Activated CD8-positive, alpha-beta T cell treated with anti-CD3 and anti-CD28 coated beads for 36 hours (primary cell): ENCODE data around the gene SLC9C2. TPM values are rescaled to one million over a fixed set of nuclear protein-coding genes. Genes with fewer than 3 reads are reported as not detected.
"Not testable (repeated sequence)": the region's sequence is repeated elsewhere in the genome, so short reads cannot be mapped to it uniquely, and the experiment has no call there.

ENCODE experiments used
- ATAC-seq: fragments of 200-7000 bp; cut with Tn5 transposase; one replicate; pipeline ENCODE4 v1.10.0; 2021; ENCODE audit warnings: mild to moderate bottlenecking, moderate library complexity
- CTCF ChIA-PET: fragments of 350-600 bp; sonication (Branson Sonifier 250); formaldehyde crosslinking; loops from one replicate; lab custom pipeline; 2021; ENCODE audit warnings: antibody characterized with exemption; lab: Charles Lee
- POLR2A ChIA-PET: fragments of 350-600 bp; sonication (Branson Sonifier 250); formaldehyde crosslinking; loops from one replicate; lab custom pipeline; 2021; ENCODE audit warnings: antibody characterized with exemption; lab: Charles Lee
- DNase-seq: peaks from one replicate; pipeline ENCODE4 v3.0.0-alpha.2; 2020
- H3K27ac Mint-ChIP-seq: one replicate; pipeline ENCODE4 v1.8.0; 2021; ENCODE audit warnings: mild to moderate bottlenecking, mixed read lengths
- H3K27me3 Mint-ChIP-seq: one replicate; pipeline ENCODE4 v1.8.0; 2021; ENCODE audit warnings: mixed read lengths
- H3K36me3 Mint-ChIP-seq: one replicate; pipeline ENCODE4 v1.8.0; 2021; ENCODE audit warnings: low read depth, mixed read lengths
- H3K4me1 Mint-ChIP-seq: one replicate; pipeline ENCODE4 v1.8.0; 2021; ENCODE audit warnings: low read depth, mixed read lengths
- H3K4me3 Mint-ChIP-seq: one replicate; pipeline ENCODE4 v1.8.0; 2021; ENCODE audit warnings: mild to moderate bottlenecking, moderate library complexity, mixed read lengths
- H3K9me3 Mint-ChIP-seq: one replicate; pipeline ENCODE4 v1.8.0; 2021; ENCODE audit warnings: mixed read lengths
- intact Hi-C: fragments of 100-400 bp; cut with micrococcal nuclease; formaldehyde crosslinking; loops from one replicate; pipeline ENCODE4 v1.10.0; 2022
- total RNA-seq, 2 experiments: library from RNA; stranded (reverse); gene quantifications; one replicate each; pipeline ENCODE4 v1.2.3, GENCODE V29; 2021
- TF ChIP-seq, protein P1 (sequence below): fragments of 200-600 bp; IDR thresholded peaks from one replicate; pipeline ENCODE4 v1.8.0; 2022; ENCODE audit warnings: antibody characterized with exemption, mild to moderate bottlenecking

Gene SLC9C2
- total RNA-seq, 2 experiments from 2014 or later: not detected

- peaks cover 6% of the 10 kb centered on the region for H3K36me3 Mint-ChIP-seq
- DNase-seq (no peak), ATAC-seq (no peak)
- CTCF ChIA-PET: no interaction called here
- H3K4me3 Mint-ChIP-seq: no peak overlapping the region
- H3K27ac Mint-ChIP-seq: no peak overlapping the region
- H3K4me1 Mint-ChIP-seq: no peaks in the 10 kb centered on the region
- POLR2A ChIA-PET: no interaction called here
- no peaks in the 10 kb centered on the region for H3K27me3 Mint-ChIP-seq
- peaks cover 15% of the 10 kb centered on the region for H3K9me3 Mint-ChIP-seq
- TF ChIP-seq, protein P1, sequence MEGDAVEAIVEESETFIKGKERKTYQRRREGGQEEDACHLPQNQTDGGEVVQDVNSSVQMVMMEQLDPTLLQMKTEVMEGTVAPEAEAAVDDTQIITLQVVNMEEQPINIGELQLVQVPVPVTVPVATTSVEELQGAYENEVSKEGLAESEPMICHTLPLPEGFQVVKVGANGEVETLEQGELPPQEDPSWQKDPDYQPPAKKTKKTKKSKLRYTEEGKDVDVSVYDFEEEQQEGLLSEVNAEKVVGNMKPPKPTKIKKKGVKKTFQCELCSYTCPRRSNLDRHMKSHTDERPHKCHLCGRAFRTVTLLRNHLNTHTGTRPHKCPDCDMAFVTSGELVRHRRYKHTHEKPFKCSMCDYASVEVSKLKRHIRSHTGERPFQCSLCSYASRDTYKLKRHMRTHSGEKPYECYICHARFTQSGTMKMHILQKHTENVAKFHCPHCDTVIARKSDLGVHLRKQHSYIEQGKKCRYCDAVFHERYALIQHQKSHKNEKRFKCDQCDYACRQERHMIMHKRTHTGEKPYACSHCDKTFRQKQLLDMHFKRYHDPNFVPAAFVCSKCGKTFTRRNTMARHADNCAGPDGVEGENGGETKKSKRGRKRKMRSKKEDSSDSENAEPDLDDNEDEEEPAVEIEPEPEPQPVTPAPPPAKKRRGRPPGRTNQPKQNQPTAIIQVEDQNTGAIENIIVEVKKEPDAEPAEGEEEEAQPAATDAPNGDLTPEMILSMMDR: no peak
- intact Hi-C loops: no loop called here
These were observed 14.0 kb upstream of the SLC9C2 start for GRCh38 chr1:173616859-173617258.

DNA sequence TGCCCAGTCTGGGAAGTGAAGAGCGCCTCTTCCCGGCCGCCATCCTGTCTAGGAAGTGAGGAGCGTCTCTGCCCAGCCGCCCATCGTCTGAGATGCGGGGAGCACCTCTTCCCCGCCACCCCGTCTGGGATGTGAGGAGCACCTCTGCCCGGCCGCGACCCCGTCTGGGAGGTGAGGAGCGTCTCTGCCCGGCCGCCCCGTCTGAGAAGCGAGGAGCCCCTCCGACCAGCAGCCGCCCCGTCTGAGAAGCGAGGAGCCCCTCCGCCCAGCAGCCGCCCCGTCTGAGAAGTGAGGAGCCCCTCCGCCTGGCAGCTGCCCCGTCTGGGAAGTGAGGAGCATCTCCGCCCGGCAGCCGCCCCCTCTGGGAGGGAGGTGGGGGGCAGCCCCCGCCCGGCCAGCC is 10.2 kb upstream of the SLC9C2 start:
- H3K9me3 Mint-ChIP-seq, H3K27me3 Mint-ChIP-seq, H3K36me3 Mint-ChIP-seq, H3K4me1 Mint-ChIP-seq, CTCF ChIA-PET, H3K4me3 Mint-ChIP-seq, ATAC-seq, DNase-seq, POLR2A ChIA-PET, H3K27ac Mint-ChIP-seq, intact Hi-C loops: not testable (repeated sequence)

DNA sequence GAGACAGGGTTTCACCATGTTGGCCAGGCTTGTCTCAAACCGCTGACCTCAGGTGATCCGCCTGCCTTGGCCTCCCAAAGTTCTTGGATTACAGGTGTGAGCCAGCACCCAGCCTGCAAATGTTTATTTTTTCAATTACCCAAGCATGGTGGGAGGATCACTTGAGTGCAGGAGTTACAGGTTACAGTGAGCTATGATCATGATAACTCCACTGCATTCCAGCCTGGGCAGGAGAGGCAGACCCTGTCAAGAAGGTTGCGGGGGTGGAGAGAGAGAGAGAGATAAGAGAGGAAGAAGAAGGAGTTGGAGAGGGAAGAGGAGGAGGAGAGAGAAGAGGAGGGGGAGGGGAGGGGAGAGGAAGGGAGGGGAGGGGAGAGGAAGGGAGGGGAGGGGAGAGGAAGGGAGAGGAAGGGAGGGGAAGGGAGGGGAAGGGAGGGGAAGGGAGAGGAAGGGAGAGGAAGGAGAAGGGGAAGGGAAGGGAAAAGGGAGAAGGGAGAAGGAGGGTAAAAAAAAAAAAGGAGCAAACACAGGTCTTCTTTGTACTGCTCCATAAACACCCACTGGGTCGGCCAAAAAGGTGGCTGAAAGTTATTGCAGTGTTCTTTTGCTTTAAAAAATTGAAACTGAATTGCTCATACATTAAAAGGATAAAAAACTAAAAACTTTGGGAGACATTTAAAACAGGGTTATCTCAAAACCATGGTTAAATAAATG is 5.8 kb upstream of the SLC9C2 start:
- ATAC-seq: no peak
- ChIA-PET POLR2A (no interaction called here), CTCF (no interaction called here)
- no peak for DNase-seq
- TF ChIP-seq, protein P1: no peak
- intact Hi-C loops: no loop called here
- H3K36me3 Mint-ChIP-seq: no peaks in the 10 kb centered on the region
- H3K27ac Mint-ChIP-seq: no peak overlapping the region
- no peak overlapping the region for H3K4me3 Mint-ChIP-seq
- H3K4me1 Mint-ChIP-seq: no peaks in the 10 kb centered on the region
- no peaks in the 10 kb centered on the region for H3K27me3 Mint-ChIP-seq
- H3K9me3 Mint-ChIP-seq: no peaks in the 10 kb centered on the region

GRCh38 chr1:173601588-173601987 is 1.3 kb downstream of the SLC9C2 start:
- CTCF ChIA-PET: no interaction called here

DNA sequence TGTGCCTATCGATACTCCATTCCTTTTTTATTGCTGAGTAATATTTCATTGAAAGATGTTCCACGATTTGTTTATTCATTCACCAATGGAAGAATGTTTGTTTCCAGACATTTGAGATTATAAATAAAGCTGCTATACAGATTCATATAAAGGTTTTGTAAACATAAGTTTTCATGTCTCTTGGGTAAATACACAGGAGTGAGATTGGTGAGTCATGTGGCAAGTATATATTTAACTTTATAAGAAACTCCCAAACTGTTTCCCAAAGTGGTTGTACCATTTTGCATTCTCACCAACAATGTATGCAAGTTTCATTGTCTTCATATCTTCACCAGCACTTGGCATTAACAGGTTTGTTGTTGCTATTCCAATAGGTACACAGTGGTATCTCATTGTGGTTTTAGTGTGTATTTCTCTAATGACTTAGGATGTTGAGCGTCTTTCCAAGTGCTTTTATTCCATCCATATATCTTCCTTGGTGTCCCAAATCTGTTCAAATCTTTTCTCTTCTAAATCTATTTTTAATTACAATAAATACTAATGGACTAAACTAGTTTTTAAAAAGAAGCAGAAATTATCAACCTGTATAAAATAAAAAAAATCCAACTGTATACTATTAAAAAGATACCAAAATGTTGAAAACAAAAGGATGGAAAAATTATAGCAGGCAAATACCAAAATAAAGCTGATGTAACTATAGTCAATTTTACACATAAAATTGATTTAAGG is 6.6 kb downstream of the SLC9C2 start:
- DNase-seq (no peak), ATAC-seq (no peak)
- peaks cover 2% of the 10 kb centered on the region for H3K9me3 Mint-ChIP-seq
- intact Hi-C loops: no loop called here
- CTCF ChIA-PET: no interaction called here
- no peaks in the 10 kb centered on the region for H3K36me3 Mint-ChIP-seq
- H3K4me1 Mint-ChIP-seq: peaks cover 2% of the 10 kb centered on the region
- no peak overlapping the region for H3K4me3 Mint-ChIP-seq
- POLR2A ChIA-PET: no interaction called here
- H3K27ac Mint-ChIP-seq: no peak overlapping the region
- TF ChIP-seq, protein P1: no peak
- no peaks in the 10 kb centered on the region for H3K27me3 Mint-ChIP-seq

More at GRCh38 chr1:173601588-173601987, 1.3 kb downstream of the SLC9C2 start:
- no peaks in the 10 kb centered on the region for H3K27me3 Mint-ChIP-seq
- no peak overlapping the region for H3K4me3 Mint-ChIP-seq
- H3K9me3 Mint-ChIP-seq: no peaks in the 10 kb centered on the region
- intact Hi-C loops: no loop called here
- no peak for DNase-seq
- H3K27ac Mint-ChIP-seq: no peak overlapping the region
- TF ChIP-seq, protein P1: no peak
- H3K36me3 Mint-ChIP-seq: no peaks in the 10 kb centered on the region
- ATAC-seq: no peak
- peaks cover 9% of the 10 kb centered on the region for H3K4me1 Mint-ChIP-seq
- POLR2A ChIA-PET: no interaction called here

GRCh38 chr1:173591138-173591537 is 11.7 kb downstream of the SLC9C2 start:
- intact Hi-C loops, H3K9me3 Mint-ChIP-seq, H3K4me3 Mint-ChIP-seq, H3K4me1 Mint-ChIP-seq, H3K27me3 Mint-ChIP-seq, H3K36me3 Mint-ChIP-seq, H3K27ac Mint-ChIP-seq, DNase-seq, ATAC-seq: not testable (repeated sequence)
- POLR2A ChIA-PET: interaction anchor here (0.6 kb wide), 1 partner anchor 126 kb away, joined by 3 read pairs; no protein-coding TSS in a partner anchor
- CTCF ChIA-PET: interaction anchor here (0.7 kb wide), 1 partner anchor 772 kb away, joined by 3 read pairs; no protein-coding TSS in a partner anchor
